T-helper 1 cell treated with Interleukin-12 subunit alpha and Interleukin-12 subunit beta and Interleukin-4 antibody, amounts not matched to agents 30 μg/mL and 1 μg/mL, for 36 hours (primary cell): Measurements from ENCODE around the gene PDE6H.

Experiments
- H3K27ac Mint-ChIP-seq: one replicate; pipeline ENCODE4 v1.8.0; 2021; ENCODE audit warnings: mild to moderate bottlenecking, mixed read lengths
- H3K27me3 Mint-ChIP-seq: one replicate; pipeline ENCODE4 v1.8.0; 2021; ENCODE audit warnings: low read depth, mixed read lengths
- H3K36me3 Mint-ChIP-seq: one replicate; pipeline ENCODE4 v1.8.0; 2021; ENCODE audit warnings: low read depth, mixed read lengths
- H3K4me1 Mint-ChIP-seq: one replicate; pipeline ENCODE4 v1.8.0; 2021; ENCODE audit warnings: low read depth, mixed read lengths
- H3K4me3 Mint-ChIP-seq: one replicate; pipeline ENCODE4 v1.8.0; 2021; ENCODE audit warnings: mild to moderate bottlenecking, moderate library complexity, mixed read lengths
- H3K9me3 Mint-ChIP-seq: one replicate; pipeline ENCODE4 v1.8.0; 2021; ENCODE audit warnings: mixed read lengths

Gene PDE6H

GRCh38 chr12:14957551-14958168, 15.2 kb upstream of the PDE6H start:
- H3K9me3 Mint-ChIP-seq: no peaks in the 10 kb centered on the region
- H3K27me3 Mint-ChIP-seq: no peaks in the 10 kb centered on the region
- peak overlapping the region; percentile 99 for H3K4me3 Mint-ChIP-seq
- H3K27ac Mint-ChIP-seq: peak overlapping the region; percentile 100
- peaks cover 52% of the 10 kb centered on the region for H3K4me1 Mint-ChIP-seq
- peaks cover 59% of the 10 kb centered on the region for H3K36me3 Mint-ChIP-seq

GRCh38 chr12:14958361-14959125, 14.3 kb upstream of the PDE6H start:
- H3K27me3 Mint-ChIP-seq: no peaks in the 10 kb centered on the region
- peaks cover 52% of the 10 kb centered on the region for H3K4me1 Mint-ChIP-seq

GRCh38 chr12:14959126-14959440, 13.8 kb upstream of the PDE6H start:
- Mint-ChIP-seq H3K36me3 (peaks cover 51% of the 10 kb centered on the region), H3K4me3 (peak overlapping the region; percentile 99), H3K9me3 (no peaks in the 10 kb centered on the region), H3K4me1 (peaks cover 52% of the 10 kb centered on the region), H3K27me3 (no peaks in the 10 kb centered on the region), H3K27ac (peak overlapping the region; percentile 100)

More at GRCh38 chr12:14958361-14959125, 14.3 kb upstream of the PDE6H start:
- Mint-ChIP-seq H3K4me3 (peak overlapping the region; percentile 99), H3K36me3 (peaks cover 55% of the 10 kb centered on the region), H3K27ac (peak overlapping the region; percentile 100), H3K9me3 (no peaks in the 10 kb centered on the region)

GRCh38 chr12:14959463-14959862, 13.4 kb upstream of the PDE6H start:
- Mint-ChIP-seq H3K4me1 (peaks cover 48% of the 10 kb centered on the region), H3K4me3 (peak overlapping the region; percentile 99), H3K27me3 (no peaks in the 10 kb centered on the region)

GRCh38 chr12:14959916-14960496, 12.8 kb upstream of the PDE6H start:
- Mint-ChIP-seq H3K4me3 (peak overlapping the region; percentile 99), H3K4me1 (peaks cover 49% of the 10 kb centered on the region), H3K27ac (peak overlapping the region; percentile 100), H3K27me3 (no peaks in the 10 kb centered on the region), H3K36me3 (peaks cover 45% of the 10 kb centered on the region), H3K9me3 (no peaks in the 10 kb centered on the region)

More at GRCh38 chr12:14959463-14959862, 13.4 kb upstream of the PDE6H start:
- peak overlapping the region; percentile 100 for H3K27ac Mint-ChIP-seq
- peaks cover 47% of the 10 kb centered on the region for H3K36me3 Mint-ChIP-seq
- H3K9me3 Mint-ChIP-seq: no peaks in the 10 kb centered on the region

GRCh38 chr12:14960548-14961465, 12.0 kb upstream of the PDE6H start:
- H3K4me3 Mint-ChIP-seq: peak overlapping the region; percentile 99
- H3K4me1 Mint-ChIP-seq: peaks cover 53% of the 10 kb centered on the region
- peaks cover 45% of the 10 kb centered on the region for H3K36me3 Mint-ChIP-seq
- peak overlapping the region; percentile 100 for H3K27ac Mint-ChIP-seq
- H3K27me3 Mint-ChIP-seq: no peaks in the 10 kb centered on the region
- no peaks in the 10 kb centered on the region for H3K9me3 Mint-ChIP-seq

GRCh38 chr12:14961466-14962152, 11.2 kb upstream of the PDE6H start, which contains the start of gene ARHGDIB:
Gene ARHGDIB, minus strand, starts transcription at chr12:14961601. Its CDS starts 10,889 bp downstream, at chr12:14950712.
- no peaks in the 10 kb centered on the region for H3K27me3 Mint-ChIP-seq
- H3K4me3 Mint-ChIP-seq: peak within 1 kb of the TSS; percentile 99
- H3K4me1 Mint-ChIP-seq: peaks cover 48% of the 10 kb centered on the region
- H3K9me3 Mint-ChIP-seq: no peaks in the 10 kb centered on the region
- H3K36me3 Mint-ChIP-seq: peaks cover 42% of the 10 kb centered on the region
- peak within 1 kb of the TSS; percentile 100 for H3K27ac Mint-ChIP-seq

GRCh38 chr12:14962153-14962539, 10.7 kb upstream of the PDE6H start:
- Mint-ChIP-seq H3K27ac (peak overlapping the region; percentile 100), H3K36me3 (peaks cover 40% of the 10 kb centered on the region), H3K4me1 (peaks cover 43% of the 10 kb centered on the region), H3K4me3 (peak overlapping the region; percentile 99), H3K9me3 (no peaks in the 10 kb centered on the region), H3K27me3 (no peaks in the 10 kb centered on the region)

GRCh38 chr12:14962797-14963196, 10.0 kb upstream of the PDE6H start:
- peak overlapping the region; percentile 99 for H3K4me3 Mint-ChIP-seq
- H3K27me3 Mint-ChIP-seq: peaks cover 2% of the 10 kb centered on the region
- H3K36me3 Mint-ChIP-seq: peaks cover 35% of the 10 kb centered on the region
- H3K27ac Mint-ChIP-seq: peak overlapping the region; percentile 100
- no peaks in the 10 kb centered on the region for H3K9me3 Mint-ChIP-seq
- peaks cover 38% of the 10 kb centered on the region for H3K4me1 Mint-ChIP-seq

GRCh38 chr12:14963520-14963919, 9.3 kb upstream of the PDE6H start:
- Mint-ChIP-seq H3K27ac (peak overlapping the region; percentile 73), H3K4me3 (peak overlapping the region; percentile 15), H3K9me3 (no peaks in the 10 kb centered on the region), H3K36me3 (peaks cover 27% of the 10 kb centered on the region), H3K27me3 (peaks cover 3% of the 10 kb centered on the region), H3K4me1 (peaks cover 31% of the 10 kb centered on the region)

GRCh38 chr12:14964406-14964805, 8.4 kb upstream of the PDE6H start:
- H3K27ac Mint-ChIP-seq: peak overlapping the region; percentile 73
- H3K4me3 Mint-ChIP-seq: no peak overlapping the region
- peaks cover 19% of the 10 kb centered on the region for H3K36me3 Mint-ChIP-seq
- peaks cover 27% of the 10 kb centered on the region for H3K4me1 Mint-ChIP-seq
- peaks cover 3% of the 10 kb centered on the region for H3K27me3 Mint-ChIP-seq
- H3K9me3 Mint-ChIP-seq: no peaks in the 10 kb centered on the region

GRCh38 chr12:14965221-14965620, 7.6 kb upstream of the PDE6H start:
- Mint-ChIP-seq H3K4me3 (no peak overlapping the region), H3K27me3 (peaks cover 3% of the 10 kb centered on the region), H3K4me1 (peaks cover 24% of the 10 kb centered on the region)

GRCh38 chr12:14968478-14968877, 4.4 kb upstream of the PDE6H start:
- Mint-ChIP-seq H3K27ac (no peak overlapping the region), H3K4me3 (no peak overlapping the region), H3K9me3 (no peaks in the 10 kb centered on the region), H3K36me3 (peaks cover 1% of the 10 kb centered on the region), H3K27me3 (peaks cover 3% of the 10 kb centered on the region), H3K4me1 (peaks cover 15% of the 10 kb centered on the region)

More at GRCh38 chr12:14965221-14965620, 7.6 kb upstream of the PDE6H start:
- Mint-ChIP-seq H3K9me3 (no peaks in the 10 kb centered on the region), H3K27ac (no peak overlapping the region), H3K36me3 (peaks cover 11% of the 10 kb centered on the region)
